ENCODE measurements around the gene C5orf34. TPM values are rescaled to one million over a fixed set of nuclear protein-coding genes. Genes with fewer than 3 reads are reported as not detected.
"Not testable (repeated sequence)": the region's sequence is repeated elsewhere in the genome, so short reads cannot be mapped to it uniquely, and the experiment has no call there.

The C5orf34 gene
- total RNA-seq, 1 experiment from 2014 or later: 16.3 TPM

DNA sequence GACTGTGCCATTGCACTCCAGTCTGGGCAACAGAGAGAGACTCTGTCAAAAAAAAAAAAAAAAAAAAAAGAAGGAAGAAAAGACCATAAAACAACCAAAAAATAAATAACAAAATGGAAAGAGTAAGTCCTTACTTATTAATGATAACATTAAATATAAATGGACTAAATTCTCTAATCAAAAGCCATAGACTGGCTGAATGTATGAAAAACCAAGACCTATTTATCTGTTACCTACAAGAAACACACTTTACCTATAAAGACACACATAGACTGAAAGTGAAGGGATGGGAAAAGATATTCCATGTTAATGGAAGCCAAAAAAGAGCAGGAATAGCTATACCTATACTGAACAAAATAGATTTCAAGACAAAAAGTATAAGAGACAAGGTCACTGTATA lies 47.8 kb downstream of the C5orf34 start:
- ATAC-seq: no peak
- Histone ChIP-seq H3F3A (ENCODE audit: low read length, unreplicated experiment) (no peaks in the 10 kb centered on the region), H3K27me3 (ENCODE audit: low read length) (no peaks in the 10 kb centered on the region), H3K79me2 (ENCODE audit: low read length) (no peaks in the 10 kb centered on the region), H3K4me2 (ENCODE audit: low read length) (no peak overlapping the region), H3K4me3 (ENCODE audit: low read length) (no peak overlapping the region), H2AFZ (ENCODE audit: low read length) (no peak overlapping the region), H3K9ac (ENCODE audit: low read length) (no peak overlapping the region), H3K9me3 (ENCODE audit: low read length) (peaks cover 7% of the 10 kb centered on the region; the same call in 1 of the 2 replicates), H4K20me1 (ENCODE audit: low read length) (no peaks in the 10 kb centered on the region), H3K4me1 (ENCODE audit: insufficient read depth, low read length) (no peaks in the 10 kb centered on the region), H3K36me3 (ENCODE audit: low read depth, low read length) (peaks cover 17% of the 10 kb centered on the region), H3K27ac (ENCODE audit: low read length) (no peak overlapping the region), H3K9me2 (replicated peaks; ENCODE audit: low read length) (no peaks in the 10 kb centered on the region)
- DNase-seq: no peak
- intact Hi-C loops (cut with micrococcal nuclease): no loop called here
- no peak for TF ChIP-seq EZH2phosphoT487 (IDR thresholded peaks at IDR 0.05; ENCODE audit: borderline replicate concordance, low read length)
- TF ChIP-seq EZH2 (IDR thresholded peaks at IDR 0.05; ENCODE audit: low read length, unreplicated experiment): no peak
- TF ChIP-seq, protein P1, sequence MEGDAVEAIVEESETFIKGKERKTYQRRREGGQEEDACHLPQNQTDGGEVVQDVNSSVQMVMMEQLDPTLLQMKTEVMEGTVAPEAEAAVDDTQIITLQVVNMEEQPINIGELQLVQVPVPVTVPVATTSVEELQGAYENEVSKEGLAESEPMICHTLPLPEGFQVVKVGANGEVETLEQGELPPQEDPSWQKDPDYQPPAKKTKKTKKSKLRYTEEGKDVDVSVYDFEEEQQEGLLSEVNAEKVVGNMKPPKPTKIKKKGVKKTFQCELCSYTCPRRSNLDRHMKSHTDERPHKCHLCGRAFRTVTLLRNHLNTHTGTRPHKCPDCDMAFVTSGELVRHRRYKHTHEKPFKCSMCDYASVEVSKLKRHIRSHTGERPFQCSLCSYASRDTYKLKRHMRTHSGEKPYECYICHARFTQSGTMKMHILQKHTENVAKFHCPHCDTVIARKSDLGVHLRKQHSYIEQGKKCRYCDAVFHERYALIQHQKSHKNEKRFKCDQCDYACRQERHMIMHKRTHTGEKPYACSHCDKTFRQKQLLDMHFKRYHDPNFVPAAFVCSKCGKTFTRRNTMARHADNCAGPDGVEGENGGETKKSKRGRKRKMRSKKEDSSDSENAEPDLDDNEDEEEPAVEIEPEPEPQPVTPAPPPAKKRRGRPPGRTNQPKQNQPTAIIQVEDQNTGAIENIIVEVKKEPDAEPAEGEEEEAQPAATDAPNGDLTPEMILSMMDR (conservative IDR thresholded peaks at IDR 0.05; ENCODE audit: low read depth, low read length): no peak
- CTCF ChIA-PET: no interaction called here
- no TSS peak for BruUV-seq (replicated peaks)
- POLR2A ChIA-PET (ENCODE audit: unreplicated experiment): interaction anchor here (0.6 kb wide), 1 partner anchor 42 kb away, joined by 4 read pairs; no protein-coding TSS in a partner anchor

DNA sequence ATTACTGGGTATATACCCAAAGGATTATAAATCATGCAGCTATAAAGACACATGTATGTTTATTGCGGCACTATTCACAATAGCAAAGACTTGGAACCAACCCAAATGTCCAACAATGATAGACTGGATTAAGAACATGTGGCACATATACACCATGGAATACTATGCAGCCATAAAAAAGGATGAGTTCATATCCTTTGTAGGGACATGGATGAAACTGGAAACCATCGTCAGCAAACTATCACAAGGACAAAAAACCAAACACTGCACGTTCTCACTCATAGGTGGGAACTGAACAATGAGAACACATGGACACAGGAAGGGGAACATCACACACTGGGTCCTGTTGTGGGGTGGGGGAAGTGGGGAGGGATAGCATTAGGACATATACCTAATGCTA lies 49.5 kb downstream of the C5orf34 start:
- not testable (repeated sequence) for ATAC-seq; H3K79me2 ChIP-seq (ENCODE audit: low read length)

DNA sequence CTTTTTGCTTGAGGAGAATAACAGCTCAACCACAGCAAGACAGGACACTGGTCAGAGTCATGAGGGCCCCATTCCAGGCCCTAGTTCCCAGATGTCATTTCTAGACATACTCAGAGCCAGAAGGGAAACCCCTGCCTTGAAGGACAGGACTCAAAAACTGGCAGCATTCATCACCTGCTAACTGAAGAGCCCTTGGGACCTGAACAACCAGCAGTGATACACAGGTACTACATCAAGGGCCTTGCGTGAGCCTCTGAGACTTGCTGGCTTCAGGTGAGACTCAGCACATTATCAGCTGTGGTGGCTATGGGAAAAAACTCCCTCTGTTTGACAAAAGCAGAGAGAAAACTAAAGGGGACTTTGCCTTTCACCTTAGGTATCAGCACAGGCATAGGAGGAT lies 53.9 kb downstream of the C5orf34 start:
- no TSS peak for BruUV-seq (replicated peaks)
- POLR2A ChIA-PET (ENCODE audit: unreplicated experiment): no interaction called here
- H3K9ac ChIP-seq (ENCODE audit: low read length): no peak overlapping the region
- TF ChIP-seq, protein P1 (conservative IDR thresholded peaks at IDR 0.05; ENCODE audit: low read depth, low read length): no peak
- TF ChIP-seq EZH2 (IDR thresholded peaks at IDR 0.05; ENCODE audit: low read length, unreplicated experiment) (no peak), EZH2phosphoT487 (IDR thresholded peaks at IDR 0.05; ENCODE audit: borderline replicate concordance, low read length) (no peak)
- H3K27me3 ChIP-seq (ENCODE audit: low read length): no peaks in the 10 kb centered on the region
- no peak for DNase-seq
- no peak overlapping the region for H2AFZ ChIP-seq (ENCODE audit: low read length)
- H3K27ac ChIP-seq (ENCODE audit: low read length): no peak overlapping the region
- H3K4me1 ChIP-seq (ENCODE audit: insufficient read depth, low read length): no peaks in the 10 kb centered on the region
- no peaks in the 10 kb centered on the region for H4K20me1 ChIP-seq (ENCODE audit: low read length)
- H3K4me2 ChIP-seq (ENCODE audit: low read length): no peak overlapping the region
- CTCF ChIA-PET: no interaction called here
- 0 out of 2 replicates have a peak, but pooled peaks cover under 1% of the 10 kb centered on the region for H3K9me3 ChIP-seq (ENCODE audit: low read length)
- H3K9me2 ChIP-seq (replicated peaks; ENCODE audit: low read length): no peaks in the 10 kb centered on the region
- no peak overlapping the region for H3K4me3 ChIP-seq (ENCODE audit: low read length)
- H3K36me3 ChIP-seq (ENCODE audit: low read depth, low read length): peaks cover 1% of the 10 kb centered on the region
- no peak for ATAC-seq
- intact Hi-C loops (cut with micrococcal nuclease): no loop called here
- H3F3A ChIP-seq (ENCODE audit: low read length, unreplicated experiment): no peaks in the 10 kb centered on the region
- H3K79me2 ChIP-seq (ENCODE audit: low read length): no peaks in the 10 kb centered on the region

More for the DNA sequence above, 49.5 kb downstream of the C5orf34 start:
- H3K27me3 ChIP-seq (ENCODE audit: low read length); CTCF ChIA-PET; H3F3A ChIP-seq (ENCODE audit: low read length, unreplicated experiment); BruUV-seq (replicated peaks); H3K9me3 ChIP-seq (ENCODE audit: low read length); H3K4me3 ChIP-seq (ENCODE audit: low read length); H3K9me2 ChIP-seq (replicated peaks; ENCODE audit: low read length); H4K20me1 ChIP-seq (ENCODE audit: low read length); intact Hi-C loops (cut with micrococcal nuclease); H3K9ac ChIP-seq (ENCODE audit: low read length); H2AFZ ChIP-seq (ENCODE audit: low read length); H3K4me2 ChIP-seq (ENCODE audit: low read length); POLR2A ChIA-PET (ENCODE audit: unreplicated experiment); DNase-seq; H3K27ac ChIP-seq (ENCODE audit: low read length); H3K4me1 ChIP-seq (ENCODE audit: insufficient read depth, low read length): not testable (repeated sequence)
- peaks cover 17% of the 10 kb centered on the region for H3K36me3 ChIP-seq (ENCODE audit: low read depth, low read length)

Data from PC-3 (cell line).